VCaP (cell line): ENCODE data around the gene ATG5.

Experiments used
- H3K27ac ChIP-seq: fragments of 450-650 bp; 2 replicates; pipeline ENCODE4 v1.5.1; 2017
- TF ChIP-seq, protein P1 (sequence below): fragments of 450-650 bp; conservative IDR thresholded peaks from 2 replicates; pipeline ENCODE4 v1.5.1; 2017; ENCODE audit warnings: mild to moderate bottlenecking, moderate library complexity

ATG5 gene

DNA sequence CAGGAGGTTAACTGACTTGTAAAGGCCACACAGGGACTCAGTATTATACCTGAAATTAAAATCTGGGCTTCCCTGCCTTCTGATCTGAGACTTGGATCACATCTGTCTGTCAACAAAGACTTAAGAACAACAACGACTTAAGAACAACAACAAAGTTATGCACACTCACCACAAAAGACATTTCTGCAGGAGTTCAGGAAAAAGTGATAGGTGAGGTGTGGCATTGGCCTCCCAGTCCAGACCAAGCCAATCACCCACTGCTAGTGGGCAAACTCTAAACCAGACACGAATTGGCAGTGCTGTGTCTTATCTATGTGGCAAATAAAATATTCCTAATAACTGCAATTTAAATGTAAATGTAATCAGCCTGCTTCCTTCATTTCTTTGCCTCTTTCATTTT lies 178.1 kb downstream of the ATG5 start:
- peak overlapping the region; percentile 48 for H3K27ac ChIP-seq

DNA sequence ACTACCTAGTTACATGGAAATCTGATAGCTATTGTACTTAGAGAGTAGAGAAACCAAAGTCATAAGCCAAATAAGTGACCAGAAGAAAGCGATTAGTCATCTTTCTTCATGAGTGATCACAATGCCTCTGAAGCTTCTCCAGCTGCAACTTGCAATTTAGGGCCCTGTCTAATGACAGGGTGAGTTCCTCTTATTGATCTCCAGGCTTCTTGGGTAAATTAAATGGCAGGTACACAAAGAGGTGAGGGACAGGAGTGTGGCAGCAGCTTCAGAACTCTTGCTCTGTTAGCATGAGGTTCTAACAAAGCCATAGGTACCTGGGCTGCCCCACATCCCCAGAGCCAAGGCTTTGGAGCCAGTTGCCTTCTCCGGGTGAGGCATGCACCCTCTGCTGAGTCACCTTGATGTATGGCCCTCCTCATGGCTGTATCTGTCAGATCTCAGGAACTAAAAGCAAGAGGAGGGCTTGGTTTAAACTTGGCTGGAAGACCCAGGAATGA lies 178.7 kb downstream of the ATG5 start:
- TF ChIP-seq, protein P1, sequence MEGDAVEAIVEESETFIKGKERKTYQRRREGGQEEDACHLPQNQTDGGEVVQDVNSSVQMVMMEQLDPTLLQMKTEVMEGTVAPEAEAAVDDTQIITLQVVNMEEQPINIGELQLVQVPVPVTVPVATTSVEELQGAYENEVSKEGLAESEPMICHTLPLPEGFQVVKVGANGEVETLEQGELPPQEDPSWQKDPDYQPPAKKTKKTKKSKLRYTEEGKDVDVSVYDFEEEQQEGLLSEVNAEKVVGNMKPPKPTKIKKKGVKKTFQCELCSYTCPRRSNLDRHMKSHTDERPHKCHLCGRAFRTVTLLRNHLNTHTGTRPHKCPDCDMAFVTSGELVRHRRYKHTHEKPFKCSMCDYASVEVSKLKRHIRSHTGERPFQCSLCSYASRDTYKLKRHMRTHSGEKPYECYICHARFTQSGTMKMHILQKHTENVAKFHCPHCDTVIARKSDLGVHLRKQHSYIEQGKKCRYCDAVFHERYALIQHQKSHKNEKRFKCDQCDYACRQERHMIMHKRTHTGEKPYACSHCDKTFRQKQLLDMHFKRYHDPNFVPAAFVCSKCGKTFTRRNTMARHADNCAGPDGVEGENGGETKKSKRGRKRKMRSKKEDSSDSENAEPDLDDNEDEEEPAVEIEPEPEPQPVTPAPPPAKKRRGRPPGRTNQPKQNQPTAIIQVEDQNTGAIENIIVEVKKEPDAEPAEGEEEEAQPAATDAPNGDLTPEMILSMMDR = no peak
- H3K27ac ChIP-seq = peak overlapping the region; percentile 48

More for the DNA sequence above, 178.1 kb downstream of the ATG5 start:
- TF ChIP-seq, protein P1 = no peak

DNA sequence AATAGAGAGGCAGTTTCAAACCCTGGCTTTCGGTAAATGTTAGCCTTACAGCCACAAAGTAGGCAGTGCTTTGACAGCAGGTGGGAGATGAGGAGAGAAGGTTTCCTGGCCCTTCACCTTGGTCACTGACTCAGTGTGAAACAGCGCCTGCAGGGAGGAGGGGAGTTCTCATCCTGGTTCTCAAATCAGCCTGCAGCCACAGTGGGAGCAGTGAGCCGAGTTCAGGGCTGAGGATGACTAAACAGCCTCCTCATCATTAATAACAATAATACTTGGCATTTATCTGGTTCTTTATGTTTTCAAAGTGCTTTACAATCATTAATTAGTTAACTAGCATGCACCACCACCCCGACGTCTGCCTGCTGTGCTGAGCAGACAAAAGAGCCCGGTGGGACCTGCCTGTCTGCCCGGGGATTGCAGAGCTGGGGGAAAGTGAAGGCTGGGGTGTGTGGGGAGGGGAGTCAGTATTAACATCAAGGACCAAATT lies 179.8 kb downstream of the ATG5 start:
- no peak overlapping the region for H3K27ac ChIP-seq
- TF ChIP-seq, protein P1 = no peak

DNA sequence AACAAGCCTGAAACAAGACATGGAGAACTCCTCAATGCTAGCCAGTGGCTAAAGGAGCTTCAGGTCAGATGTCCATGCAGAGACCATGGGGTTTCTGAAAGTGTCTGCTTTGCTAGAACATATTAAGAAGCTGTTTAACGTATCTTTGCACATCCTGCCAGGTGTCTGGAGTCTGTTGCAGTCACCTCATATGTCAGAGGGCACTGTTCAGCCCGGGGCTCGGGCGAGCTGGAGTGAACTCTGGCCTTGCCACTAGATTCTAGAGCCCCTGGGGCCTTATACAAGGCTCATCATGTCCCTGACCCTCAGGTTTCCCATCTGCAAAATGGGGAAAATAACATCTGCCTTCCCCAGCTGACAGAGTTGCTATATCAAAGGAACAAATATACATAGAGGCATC lies 180.4 kb downstream of the ATG5 start:
- TF ChIP-seq, protein P1 = no peak
- no peak overlapping the region for H3K27ac ChIP-seq

GRCh38 chr6:106143665-106144064 lies 181.9 kb downstream of the ATG5 start:
- TF ChIP-seq, protein P1 = no peak
- H3K27ac ChIP-seq = no peak overlapping the region

DNA sequence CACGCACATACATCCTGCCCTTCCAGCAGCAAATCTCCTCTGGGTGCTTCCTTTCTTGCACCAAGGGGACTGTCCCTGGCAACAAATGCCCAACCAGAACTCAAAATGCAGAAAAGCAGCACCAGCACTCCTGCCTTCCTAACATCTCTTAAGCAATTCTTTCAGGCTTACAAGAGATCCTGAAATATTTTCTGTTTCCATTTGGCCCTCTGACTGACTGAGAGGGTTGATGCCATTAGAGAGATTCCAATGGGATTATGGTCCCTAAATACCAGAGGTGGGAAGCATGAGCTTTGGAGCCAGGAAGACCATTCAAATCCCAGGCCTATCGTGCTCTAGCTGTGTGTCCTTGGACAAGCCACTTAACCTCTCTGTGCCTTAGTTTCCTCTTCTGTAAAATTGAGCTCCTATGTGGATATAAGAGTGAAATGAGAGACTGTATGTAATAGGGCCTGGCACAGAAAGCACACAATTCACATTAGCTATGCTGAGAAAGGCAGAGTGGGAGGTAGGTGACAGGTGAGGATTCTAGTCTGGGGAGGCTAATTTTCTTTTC lies 182.6 kb downstream of the ATG5 start:
- TF ChIP-seq, protein P1 = no peak
- H3K27ac ChIP-seq = no peak overlapping the region

DNA sequence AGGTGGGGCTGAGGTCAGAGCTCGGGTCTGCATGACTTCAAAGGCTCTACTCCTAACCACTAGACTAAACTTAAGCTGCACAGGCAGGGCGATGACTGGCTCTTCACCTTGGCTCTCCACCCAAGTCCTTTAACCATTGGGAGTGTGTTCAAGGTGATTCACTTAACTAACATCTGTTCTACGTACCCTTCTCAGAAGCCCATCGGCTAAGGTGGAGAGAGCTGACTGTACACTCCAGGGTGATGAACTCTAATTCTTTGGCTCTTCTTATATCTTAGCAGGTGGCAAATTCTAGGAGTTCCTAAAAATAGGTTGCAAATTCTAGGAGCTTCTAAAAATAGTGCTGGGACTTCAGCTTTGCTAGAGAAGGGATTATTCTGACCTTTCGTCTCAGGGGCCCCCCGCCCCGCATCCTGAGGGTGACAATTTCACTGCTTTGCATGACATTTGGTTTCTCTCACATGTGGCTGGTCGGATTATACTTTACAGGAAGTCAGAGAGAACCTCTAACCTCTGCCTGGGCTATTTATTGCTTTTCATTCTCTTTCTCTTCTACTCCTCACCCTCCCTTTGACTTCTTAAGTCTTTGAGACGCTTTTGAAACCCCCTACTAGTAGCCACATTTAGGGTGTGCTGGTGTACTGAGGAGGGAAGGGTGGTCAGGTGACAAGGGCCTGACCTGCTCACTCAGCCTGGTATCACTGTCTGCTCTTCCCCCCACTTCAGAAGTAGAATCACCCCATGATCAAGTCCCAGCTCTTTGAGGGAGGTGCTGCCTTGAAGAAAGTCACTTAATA lies 183.9 kb downstream of the ATG5 start:
- TF ChIP-seq, protein P1 = no peak
- no peak overlapping the region for H3K27ac ChIP-seq
